Activated CD8-positive, alpha-beta memory T cell treated with anti-CD3 and anti-CD28 coated beads, Interleukin-2, amount 50 U/mL, for 1 hour (primary cell): Measurements from ENCODE around the gene ZNF205.
A peak's percentile ranks its signal among the peaks of the same experiment; 100 is the strongest.

ENCODE experiments used
- DNase-seq: peaks from one replicate; pipeline ENCODE4 v3.0.0-alpha.2; 2020; ENCODE audit errors: extremely low read depth

The ZNF205 gene

DNA sequence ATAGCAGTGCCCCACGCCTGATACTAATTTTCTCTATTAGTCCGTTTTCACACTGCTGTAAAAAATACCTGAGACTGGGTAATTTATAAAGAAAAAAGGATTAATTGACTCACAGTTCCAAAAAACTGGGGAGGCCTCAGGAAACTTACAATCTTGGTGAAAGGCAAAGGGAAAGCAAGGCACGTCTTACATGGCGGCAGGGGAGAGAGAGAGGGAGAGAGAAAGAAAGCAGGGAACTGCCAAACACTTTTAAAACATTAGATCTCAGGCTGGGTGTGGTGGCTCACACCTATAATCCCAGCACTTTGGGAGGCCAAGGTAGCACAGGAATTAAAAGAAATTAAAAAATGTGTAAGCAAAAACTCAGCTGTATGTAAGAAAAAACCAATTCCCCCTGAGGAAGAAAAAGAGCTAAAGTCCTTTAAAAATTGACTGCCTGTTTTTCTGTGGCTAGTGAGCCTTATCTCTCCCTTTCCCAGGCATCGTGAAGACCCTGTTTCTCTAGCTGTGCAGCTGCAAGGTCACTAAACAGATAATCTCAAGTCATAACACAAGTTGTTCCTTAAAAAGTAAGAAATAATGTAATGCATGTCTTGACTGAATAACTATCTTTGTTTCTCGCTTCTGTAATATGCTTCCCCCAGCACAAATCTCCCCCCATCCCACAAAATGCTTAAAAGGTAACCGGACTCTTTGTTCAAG, 27.3 kb upstream of the ZNF205 start:
- DNase-seq: no peak

DNA sequence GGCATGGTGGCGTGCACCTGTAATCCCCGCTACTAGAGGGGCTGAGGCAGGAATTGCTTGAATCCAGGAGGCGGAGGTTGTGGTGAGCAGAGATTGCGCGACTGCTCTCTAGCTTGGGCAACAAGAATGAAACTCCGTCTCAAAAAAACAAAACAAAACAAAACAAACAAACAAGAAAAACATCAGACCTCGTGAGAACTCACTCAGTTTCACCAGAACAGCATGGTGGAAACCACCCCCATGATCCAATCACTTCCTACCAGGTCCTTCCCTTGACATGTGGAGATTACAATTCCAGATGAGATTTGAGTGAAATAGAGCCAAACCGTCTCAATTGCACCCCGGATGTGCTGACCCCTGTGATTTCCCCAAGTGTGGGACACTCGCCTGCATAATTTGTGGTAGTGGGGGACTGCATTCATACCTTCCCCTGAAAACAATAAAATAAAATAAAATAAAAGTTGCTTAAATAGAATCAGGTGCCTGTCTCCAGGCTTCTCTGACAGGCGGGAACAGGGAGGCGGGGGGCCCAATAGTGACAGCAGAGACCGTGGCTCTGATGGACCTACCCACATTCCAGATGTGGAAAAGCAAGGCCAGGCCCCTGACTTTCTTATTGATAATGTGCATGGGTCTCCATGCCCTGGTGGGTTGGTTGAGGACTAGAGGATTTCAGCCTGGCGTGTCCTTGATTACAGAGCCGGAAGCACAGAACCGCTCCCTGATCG, 26.4 kb upstream of the ZNF205 start:
- no peak for DNase-seq

DNA sequence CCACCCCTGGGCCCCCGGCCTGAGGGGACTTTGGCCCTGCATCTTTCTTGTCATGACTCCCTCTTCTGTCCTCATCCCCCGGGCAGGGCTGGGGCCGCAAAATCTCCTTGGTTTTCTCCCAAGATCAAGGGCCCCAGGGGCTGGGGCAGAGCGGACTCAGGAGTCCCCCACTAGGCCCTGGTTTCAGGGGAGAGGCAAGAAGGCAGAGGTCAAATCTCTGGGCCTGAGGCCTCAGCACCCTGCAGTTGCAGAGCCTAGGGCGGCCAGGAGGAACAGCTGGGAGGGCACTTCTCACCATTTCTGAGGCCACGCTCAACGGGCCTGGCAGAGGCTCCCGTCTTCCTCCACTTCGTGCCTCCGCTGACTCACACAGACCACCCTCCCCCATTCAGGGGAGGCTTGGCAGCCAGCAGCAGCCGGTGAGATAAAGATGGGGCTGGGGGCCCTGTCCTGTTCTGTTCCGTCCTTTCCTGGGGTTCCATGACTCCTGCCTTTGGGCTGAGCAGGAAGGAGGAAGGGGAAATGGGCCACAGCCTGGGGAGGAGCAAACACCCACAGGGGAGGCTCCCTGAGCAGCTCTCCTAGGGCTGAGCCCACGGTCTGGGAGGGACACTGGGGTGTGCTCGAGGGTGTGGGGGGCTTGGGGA, 25.7 kb upstream of the ZNF205 start:
- DNase-seq: no peak

DNA sequence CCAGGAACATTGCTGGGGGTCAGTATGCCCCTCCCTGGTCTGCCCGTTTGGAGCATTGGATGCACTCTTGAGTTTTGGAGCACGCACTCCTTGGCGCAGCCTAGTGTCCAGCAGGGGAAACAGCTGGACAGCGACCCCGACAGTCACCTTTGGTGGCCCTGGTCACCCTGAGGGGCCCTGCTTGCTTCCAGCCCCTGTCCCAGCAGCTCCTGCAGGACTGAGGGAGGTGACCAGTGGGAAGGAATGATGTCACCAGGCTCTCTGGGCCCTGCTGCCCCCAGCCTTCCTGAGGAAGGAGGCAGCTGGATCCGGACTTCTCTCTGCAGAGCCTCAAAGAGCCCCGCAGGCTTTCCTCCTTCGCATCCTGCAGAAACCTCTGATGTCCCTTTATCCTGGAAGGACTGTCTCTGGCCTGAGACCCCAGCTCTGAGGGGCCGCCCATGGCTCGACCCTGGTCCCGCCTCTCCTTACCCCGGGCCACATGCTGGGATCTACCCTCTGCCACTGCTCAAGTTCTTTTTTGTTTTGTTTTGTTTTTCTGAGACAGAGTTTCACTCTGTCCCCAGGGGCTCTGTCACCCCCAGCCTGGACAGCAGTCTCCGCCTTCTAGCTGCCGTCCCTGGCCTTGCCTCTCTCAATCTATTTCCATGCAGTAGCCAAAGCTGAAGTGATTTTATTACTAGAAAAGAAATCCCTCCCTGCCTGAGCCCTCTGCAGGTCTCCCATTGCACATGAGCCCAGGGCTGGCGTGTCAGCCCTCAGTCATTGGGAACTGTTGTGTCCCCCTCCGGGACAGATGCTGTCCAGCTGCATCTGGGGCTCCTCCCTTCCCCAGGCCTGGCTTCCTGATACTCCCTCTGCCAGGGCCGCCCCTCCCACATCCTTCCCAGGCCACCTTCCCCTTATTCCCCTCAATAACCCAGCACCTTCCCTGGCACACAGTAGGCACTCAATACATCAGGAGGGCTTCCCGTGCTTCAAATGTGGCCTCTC, 24.8 kb upstream of the ZNF205 start:
- DNase-seq: no peak

DNA sequence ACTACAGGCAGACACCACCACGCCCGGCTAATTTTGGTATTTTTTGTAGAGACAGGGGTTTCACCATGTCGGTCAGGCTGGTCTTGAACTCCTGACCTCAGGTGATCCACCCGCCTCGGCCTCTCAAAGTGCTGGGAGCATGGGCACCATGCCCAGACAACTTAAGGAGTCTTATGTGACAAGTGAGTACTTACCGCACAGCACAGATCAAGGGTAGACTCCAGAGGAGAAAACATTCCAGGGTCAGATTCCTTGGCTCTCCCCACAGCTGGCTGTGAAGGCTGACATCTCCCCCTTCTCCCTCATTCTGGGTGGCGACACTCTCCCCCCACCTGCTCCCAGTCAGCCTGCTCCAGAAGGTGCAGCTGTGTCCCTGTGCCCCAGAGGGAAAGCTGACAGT, 23.9 kb upstream of the ZNF205 start:
- DNase-seq: no peak

DNA sequence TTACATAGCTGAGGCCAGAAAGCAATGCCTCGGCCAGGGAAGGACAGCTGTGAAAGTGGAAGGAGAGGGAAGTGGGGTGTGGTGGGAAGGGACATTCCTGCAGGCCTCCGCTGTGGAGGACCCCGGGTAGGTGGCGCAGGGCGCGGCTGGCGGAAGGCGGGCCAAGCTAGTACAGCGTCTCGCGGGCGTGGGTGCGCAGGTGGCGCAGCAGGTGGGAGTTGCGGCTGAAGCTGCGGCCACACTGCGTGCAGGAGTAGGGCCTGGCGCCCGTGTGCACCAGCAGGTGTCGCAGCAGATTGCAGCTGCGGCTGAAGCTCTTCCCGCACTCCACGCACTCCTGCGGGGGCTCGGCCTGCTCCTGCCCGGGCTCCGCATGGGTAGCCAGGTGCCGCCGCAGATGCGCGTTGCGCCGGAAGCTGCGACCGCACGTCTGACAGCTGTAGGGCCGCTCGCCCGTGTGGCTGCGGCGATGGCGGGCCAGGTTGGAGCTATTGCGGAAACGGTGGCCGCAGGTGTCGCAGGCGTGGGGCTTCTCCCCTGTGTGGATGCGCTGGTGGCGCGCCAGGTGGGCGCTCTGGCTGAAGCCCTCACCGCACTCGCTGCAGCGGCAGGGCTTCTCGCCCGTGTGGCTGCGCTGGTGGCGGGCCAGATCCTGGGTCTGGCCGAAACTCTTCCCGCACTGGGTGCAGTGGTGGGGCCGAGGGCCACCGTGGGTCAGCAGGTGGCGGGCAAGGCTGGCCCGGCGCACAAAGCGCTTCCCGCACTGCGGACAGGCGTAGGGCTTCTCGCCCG, 23.3 kb upstream of the ZNF205 start:
- no peak for DNase-seq

DNA sequence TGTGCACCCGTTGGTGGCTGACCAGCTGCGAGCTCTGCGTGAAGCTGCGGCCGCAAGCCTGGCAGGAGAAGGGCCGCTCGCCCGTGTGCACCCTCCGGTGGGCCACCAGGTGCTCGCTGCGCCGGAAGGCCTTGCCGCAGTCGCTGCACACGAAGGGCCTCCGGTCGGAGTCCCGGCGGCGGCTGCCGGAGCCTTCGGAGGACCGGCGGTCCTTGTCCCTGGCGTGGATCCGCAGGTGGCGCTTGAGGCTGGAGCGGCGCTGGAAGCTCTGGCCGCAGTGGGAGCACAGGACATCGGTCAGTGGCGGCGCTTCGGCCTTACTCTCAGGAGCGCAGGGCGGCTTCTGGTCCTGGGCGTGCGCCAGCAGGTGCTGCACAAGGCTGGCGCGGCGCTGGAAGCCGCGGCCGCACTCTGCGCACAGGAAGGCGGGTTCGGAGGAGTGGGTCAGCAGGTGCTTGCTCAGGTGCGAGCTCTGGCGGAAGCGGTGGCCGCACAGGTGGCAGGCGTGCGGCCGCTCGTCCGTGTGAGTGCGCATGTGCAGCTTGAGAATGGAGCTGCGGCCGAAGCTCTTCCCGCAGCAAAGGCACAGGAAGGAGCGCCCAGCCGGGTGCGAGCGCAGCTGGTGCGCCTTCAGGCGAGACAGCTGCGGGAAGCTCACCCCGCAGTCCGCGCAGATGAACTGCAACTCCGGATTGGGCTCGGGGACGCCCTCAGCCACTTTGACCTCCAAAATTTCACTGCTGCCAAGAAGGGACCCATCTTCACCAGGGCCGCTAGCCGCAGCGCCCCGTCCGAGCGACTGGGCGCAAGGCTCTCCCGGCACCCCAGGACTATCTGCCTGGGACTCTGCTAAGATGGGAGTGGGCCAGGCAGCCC, 22.4 kb upstream of the ZNF205 start:
- DNase-seq: no peak

DNA sequence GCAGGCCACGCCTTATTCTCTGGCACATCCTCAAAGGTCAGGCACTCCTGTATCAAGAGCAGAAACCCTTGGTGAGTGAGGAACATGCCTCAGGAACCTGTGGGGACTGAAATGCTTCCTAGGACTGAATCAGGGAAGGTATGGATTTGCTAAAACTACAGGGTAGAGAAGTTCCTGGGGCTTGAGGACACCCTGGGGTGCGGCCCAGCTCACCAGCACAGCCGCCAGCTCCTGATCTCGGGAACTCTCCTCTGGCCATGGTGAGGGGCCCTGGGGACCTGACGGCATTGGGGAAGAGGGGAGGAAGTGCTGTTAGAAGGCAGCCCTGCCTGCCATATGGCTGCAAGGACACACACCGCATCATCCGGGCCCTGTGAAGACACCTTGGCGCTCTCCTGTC, 20.8 kb upstream of the ZNF205 start:
- DNase-seq: no peak

DNA sequence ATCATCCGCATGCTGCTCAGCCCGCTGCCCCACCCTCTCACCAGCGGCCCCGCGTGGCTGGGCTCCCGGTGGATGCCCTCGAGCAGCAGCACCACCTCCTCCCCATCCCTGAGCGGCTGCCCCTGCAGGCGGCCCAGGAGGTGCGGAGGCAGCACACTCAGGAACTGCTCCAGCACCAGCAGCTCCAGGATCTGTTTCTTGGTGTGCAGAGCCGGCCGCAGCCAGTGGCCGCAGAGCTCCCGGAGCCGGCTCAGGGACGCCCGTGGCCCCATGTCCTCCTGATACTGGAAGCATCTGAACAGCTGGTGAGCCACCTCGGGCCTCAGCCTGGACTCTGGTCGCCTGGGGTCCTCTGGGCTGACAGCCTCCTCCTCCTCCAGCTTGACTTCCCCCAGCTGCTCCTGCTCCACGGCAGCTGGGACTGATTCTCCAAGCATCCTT, 19.9 kb upstream of the ZNF205 start:
- DNase-seq: no peak

DNA sequence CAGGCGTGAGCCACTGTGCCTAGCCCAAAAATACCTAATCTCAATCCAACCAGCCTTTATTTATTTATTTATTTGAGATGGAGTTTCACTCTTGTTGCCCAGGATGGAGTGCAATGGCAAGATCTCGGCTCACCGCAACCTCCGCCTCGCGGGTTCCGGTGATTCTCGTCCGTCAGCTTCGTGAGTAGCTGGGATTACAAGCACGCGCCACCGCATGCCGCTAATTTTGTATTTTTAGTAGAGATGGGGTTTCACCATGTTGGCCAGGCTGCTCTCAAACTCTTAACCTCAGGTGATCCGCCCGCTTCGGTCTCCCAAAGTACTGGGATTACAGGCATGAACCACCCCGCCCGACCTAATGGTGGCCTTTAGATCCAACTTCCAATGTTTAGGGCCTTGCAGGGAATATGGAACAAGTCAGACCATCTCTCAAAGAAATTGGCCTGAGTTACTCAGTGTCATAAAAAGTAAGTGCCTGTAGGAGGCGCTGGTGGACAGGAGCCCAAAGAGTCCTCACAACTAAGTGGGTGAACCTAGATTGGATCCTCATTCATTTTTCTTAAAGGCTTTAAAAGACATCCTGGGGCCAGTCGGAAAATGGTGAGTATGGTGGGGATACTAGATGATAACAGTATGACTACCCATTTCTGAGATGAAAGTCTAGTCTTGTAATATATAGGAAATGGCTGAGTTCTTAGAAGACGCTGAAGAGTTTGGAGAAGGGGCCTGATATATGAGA, 17.9 kb upstream of the ZNF205 start:
- DNase-seq: no peak

DNA sequence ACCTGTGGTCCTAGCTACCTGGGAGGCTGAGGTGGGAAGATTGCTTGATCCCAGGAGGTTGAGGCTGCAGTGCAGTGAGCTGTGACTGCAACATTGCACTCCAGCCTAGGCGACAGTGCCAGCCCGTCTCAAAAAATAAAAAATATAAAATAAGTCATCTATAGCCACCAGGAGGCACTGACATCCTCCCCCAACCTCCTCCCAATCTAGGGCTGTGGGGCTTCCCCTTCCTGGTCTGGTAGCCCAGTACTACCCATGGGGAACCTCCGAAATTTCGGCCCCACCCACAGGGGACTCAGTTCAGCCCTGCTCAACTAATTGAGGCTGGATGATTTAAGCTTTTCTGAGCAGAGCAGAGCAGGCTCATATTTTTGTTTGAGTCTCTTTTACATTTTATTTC, 16.5 kb upstream of the ZNF205 start:
- no peak for DNase-seq

DNA sequence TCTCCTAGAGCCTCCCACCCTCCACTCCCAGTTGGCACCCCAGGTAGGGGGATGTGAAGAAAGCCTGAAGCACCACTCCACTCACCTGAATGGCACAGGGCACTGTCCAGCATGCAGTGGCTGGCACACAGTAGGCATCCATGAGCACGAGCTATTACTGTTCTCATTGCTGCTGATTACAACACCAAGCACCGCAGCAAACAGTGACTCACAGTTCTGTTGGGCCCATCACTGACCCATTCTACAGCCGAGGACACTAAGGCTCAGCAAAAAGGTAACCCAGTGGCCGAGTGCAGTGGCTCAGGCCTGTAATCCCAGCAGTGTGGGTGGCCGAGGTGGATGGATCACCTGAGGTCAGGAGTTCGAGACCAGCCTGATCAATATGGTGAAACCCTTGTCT, 16.0 kb upstream of the ZNF205 start:
- no peak for DNase-seq

DNA sequence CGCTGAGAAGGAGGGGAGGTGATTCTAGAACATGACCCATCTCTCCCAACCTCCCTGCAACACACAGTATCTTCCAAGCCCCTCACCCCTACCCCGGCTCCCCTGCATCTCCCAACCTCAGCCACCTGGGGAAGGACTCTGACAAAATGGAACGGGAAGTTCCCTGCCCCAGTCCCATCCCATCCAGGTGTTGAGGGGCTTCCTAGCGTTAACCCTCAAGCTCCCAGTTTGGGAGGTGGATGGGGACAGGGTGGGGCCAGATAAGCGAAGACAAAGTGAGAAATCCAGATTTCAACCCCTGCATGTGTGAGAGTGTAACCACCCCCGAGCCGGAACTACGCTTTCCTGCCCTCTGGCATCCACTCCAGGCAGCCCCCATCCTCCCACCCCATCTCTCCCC, 15.1 kb upstream of the ZNF205 start:
- DNase-seq: no peak

DNA sequence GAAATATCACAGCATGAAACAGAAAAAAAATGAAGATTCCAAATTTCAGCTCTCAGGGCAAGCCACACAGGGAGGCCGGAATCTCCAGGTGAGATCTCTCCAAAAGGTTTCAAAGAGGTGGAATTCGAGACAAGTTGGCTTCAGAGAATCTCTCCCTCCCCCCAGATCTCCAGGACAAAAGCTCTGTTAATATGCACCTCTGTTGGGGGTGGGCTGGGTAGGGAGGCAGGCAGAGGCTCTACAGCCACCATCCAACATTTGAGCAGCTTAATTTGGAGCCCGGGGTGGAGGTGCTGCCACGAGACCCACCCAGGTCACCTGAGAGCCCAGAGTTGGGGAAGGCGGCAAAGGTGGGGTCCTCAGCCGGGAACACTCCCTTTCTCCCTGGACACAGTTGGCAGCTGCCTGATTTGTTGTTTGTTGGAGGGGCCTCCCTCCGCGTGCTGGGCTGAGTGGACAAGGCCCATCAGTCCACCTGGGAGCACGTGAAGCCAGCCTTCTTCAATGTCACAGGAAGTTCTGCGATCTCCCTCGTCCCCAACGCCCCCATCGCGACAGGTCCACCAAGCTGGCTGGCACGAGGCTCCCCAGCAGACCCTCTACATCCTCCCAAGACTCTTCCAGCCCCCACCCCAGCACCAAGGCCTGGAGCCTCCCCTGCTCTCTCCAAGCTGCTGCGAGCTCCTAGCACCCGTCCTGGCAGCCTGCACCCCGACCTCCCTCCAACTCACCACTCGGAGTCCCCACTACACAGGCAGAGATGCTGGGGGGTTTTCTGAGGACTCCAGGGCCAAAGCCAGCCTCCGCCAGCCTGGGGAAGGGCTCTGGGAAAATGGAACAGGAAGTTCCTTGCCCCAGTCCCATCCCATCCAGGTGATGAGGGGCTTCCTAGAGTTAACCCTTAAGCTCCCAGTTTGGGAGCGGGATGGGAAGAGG, 13.7 kb upstream of the ZNF205 start, which contains the start of gene ZSCAN10:
Gene ZSCAN10, minus strand, starts transcription at position 836 of the 936 bp plus-strand sequence. CDS start 6,357 bp downstream, outside the sequence.
- no peak for DNase-seq

DNA sequence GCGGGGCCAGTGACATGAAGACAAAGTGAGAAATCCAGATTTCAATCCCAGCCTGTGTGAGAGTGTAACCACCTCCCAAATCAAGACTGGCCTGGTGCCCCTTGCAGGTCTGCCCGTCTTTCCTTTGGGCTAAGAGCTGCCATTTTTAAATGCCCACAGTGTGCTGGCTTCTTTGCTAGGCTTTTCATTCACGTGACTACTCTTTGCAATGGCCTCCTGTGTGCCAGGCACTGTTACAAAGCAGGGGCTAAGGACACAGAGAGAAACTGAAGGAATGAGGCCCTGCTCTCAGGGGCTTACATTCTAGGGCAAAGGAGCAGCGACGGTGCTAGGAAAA, 13.0 kb upstream of the ZNF205 start:
- no peak for DNase-seq

DNA sequence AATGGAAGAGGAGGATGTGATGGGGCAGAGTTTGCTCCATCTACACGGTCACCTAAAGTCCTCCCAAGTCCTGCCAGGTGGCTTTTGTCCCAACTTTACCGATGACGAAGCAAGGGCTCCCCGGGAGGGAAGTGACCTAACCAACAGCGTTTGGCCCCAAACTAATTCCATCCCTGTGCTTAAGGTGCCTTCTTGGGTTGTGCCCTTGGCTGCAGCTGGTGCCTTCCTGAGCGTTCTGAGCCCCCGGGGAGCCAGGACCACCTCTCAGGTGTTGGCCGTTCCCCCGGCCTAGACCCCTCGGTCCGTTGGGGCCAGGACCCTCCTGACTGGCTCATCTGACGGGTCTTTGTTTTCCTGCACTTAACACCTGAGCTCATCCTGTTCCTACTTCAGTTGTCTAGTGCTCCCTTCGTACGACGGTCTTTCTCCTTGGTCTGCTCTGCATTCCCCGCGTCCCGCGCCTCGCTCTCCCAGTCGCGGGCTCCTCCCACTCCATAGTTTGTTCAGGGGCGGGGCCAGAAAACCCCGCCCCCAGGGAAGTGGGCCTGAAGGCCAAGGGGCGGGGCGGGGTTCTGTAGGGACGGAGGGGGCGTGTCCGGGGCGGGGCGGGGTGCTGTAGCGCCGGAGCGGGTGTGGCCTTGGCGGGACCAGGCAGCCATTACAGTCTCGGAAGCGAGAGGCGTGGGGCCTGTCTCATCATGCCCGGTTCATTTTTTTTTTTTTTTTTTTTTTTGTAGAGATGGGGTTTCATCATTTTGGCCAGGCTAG, 12.5 kb upstream of the ZNF205 start:
- DNase-seq: peak; percentile 69
